GM18870 (cell line): Measurements from ENCODE around the gene ICAM2.
A peak's percentile ranks its signal among the peaks of the same experiment; 100 is the strongest.

ENCODE experiments used
- ATAC-seq: cut with Tn5 transposase; IDR thresholded peaks from one replicate; pipeline ENCODE4 v1.9.1; 2021; ENCODE audit warnings: moderate library complexity; ENCODE audit not compliant: unreplicated experiment

Gene ICAM2

GRCh38 chr17:64020056-64020766 is at the start of gene ICAM2:
ICAM2 (minus strand) TSS chr17:64020633; CDS start chr17:64006691, 13,942 bp downstream.
- peak; percentile 57 for ATAC-seq

GRCh38 chr17:64070213-64070612 is 49.8 kb upstream of the ICAM2 start:
- no peak for ATAC-seq

- no peak for ATAC-seq
These were observed 48.7 kb upstream of the ICAM2 start for GRCh38 chr17:64069143-64069542.

GRCh38 chr17:64067657-64068056 is 47.2 kb upstream of the ICAM2 start:
- ATAC-seq: no peak

- ATAC-seq: no peak
These were observed 46.3 kb upstream of the ICAM2 start for GRCh38 chr17:64066716-64067115.

GRCh38 chr17:64065161-64065560 is 44.7 kb upstream of the ICAM2 start:
- ATAC-seq: no peak

GRCh38 chr17:64064331-64064730 is 43.9 kb upstream of the ICAM2 start:
- no peak for ATAC-seq

- no peak for ATAC-seq
These were observed 43.4 kb upstream of the ICAM2 start for GRCh38 chr17:64063766-64064224.

- no peak for ATAC-seq
These were observed 42.7 kb upstream of the ICAM2 start for GRCh38 chr17:64063088-64063487.

- ATAC-seq: peak; percentile 61
These were observed 40.9 kb upstream of the ICAM2 start for GRCh38 chr17:64061178-64061898.

GRCh38 chr17:64060331-64060730 is 39.9 kb upstream of the ICAM2 start:
- ATAC-seq: no peak

- ATAC-seq: no peak
These were observed 39.3 kb upstream of the ICAM2 start for GRCh38 chr17:64059756-64060155.

GRCh38 chr17:64058621-64059020 is 38.2 kb upstream of the ICAM2 start:
- no peak for ATAC-seq

- no peak for ATAC-seq
These were observed 37.3 kb upstream of the ICAM2 start for GRCh38 chr17:64057701-64058263.

GRCh38 chr17:64056269-64057005 is 36.0 kb upstream of the ICAM2 start:
- ATAC-seq: peak; percentile 64

GRCh38 chr17:64055183-64056142 is 35.0 kb upstream of the ICAM2 start:
- ATAC-seq: no peak

GRCh38 chr17:64054304-64054703 is 33.9 kb upstream of the ICAM2 start:
- ATAC-seq: no peak

- no peak for ATAC-seq
These were observed 32.7 kb upstream of the ICAM2 start for GRCh38 chr17:64053101-64053500.

- no peak for ATAC-seq
These were observed 30.7 kb upstream of the ICAM2 start for GRCh38 chr17:64051153-64051552.

- ATAC-seq: no peak
These were observed 28.4 kb upstream of the ICAM2 start for GRCh38 chr17:64048805-64049204.
